ENCODE measurements around the gene ADGRA1. TPM values are rescaled to one million over a fixed set of nuclear protein-coding genes. Genes with fewer than 3 reads are reported as not detected.

Gene ADGRA1
- not detected in 2 replicates for total RNA-seq

- Mint-ChIP-seq H3K4me3 (no peak within 1 kb of the TSS), H3K4me1 (no peaks in the 10 kb centered on the region), H3K27ac (no peak within 1 kb of the TSS), H3K9me3 (no peaks in the 10 kb centered on the region), H3K36me3 (ENCODE audit: low read depth) (no peaks in the 10 kb centered on the region), H3K27me3 (peaks cover 13% of the 10 kb centered on the region)
- intact Hi-C loops (cut with micrococcal nuclease), result no loop called here
- no peak for DNase-seq
Measured at GRCh38 chr10:133087679-133088178, at the start of gene ADGRA1. ADGRA1 (plus strand) TSS chr10:133087924; CDS start chr10:133088910, 986 bp downstream.

- intact Hi-C loops (cut with micrococcal nuclease), result no loop called here
- no peak for DNase-seq
- Mint-ChIP-seq H3K36me3 (ENCODE audit: low read depth) (no peaks in the 10 kb centered on the region), H3K9me3 (no peaks in the 10 kb centered on the region), H3K4me3 (no peak overlapping the region), H3K27ac (no peak overlapping the region), H3K27me3 (no peaks in the 10 kb centered on the region), H3K4me1 (no peaks in the 10 kb centered on the region)
Measured at GRCh38 chr10:133038036-133038823, 49.5 kb upstream of the ADGRA1 start.

GRCh38 chr10:133039107-133039802 lies 48.5 kb upstream of the ADGRA1 start:
- Mint-ChIP-seq H3K27me3 (no peaks in the 10 kb centered on the region), H3K4me1 (no peaks in the 10 kb centered on the region), H3K4me3 (no peak overlapping the region), H3K9me3 (no peaks in the 10 kb centered on the region), H3K27ac (no peak overlapping the region), H3K36me3 (ENCODE audit: low read depth) (no peaks in the 10 kb centered on the region)
- DNase-seq, result no peak
- intact Hi-C loops (cut with micrococcal nuclease), result no loop called here

GRCh38 chr10:133039803-133040165 lies 47.9 kb upstream of the ADGRA1 start:
- H3K4me1 Mint-ChIP-seq, result no peaks in the 10 kb centered on the region
- H3K27me3 Mint-ChIP-seq, result no peaks in the 10 kb centered on the region
- H3K4me3 Mint-ChIP-seq, result no peak overlapping the region
- H3K36me3 Mint-ChIP-seq (ENCODE audit: low read depth), result no peaks in the 10 kb centered on the region
- intact Hi-C loops (cut with micrococcal nuclease), result no loop called here
- DNase-seq, result no peak
- H3K9me3 Mint-ChIP-seq, result no peaks in the 10 kb centered on the region
- H3K27ac Mint-ChIP-seq, result no peak overlapping the region

GRCh38 chr10:133040198-133040597 lies 47.5 kb upstream of the ADGRA1 start:
- Mint-ChIP-seq H3K4me1 (no peaks in the 10 kb centered on the region), H3K4me3 (no peak overlapping the region), H3K27me3 (no peaks in the 10 kb centered on the region), H3K36me3 (ENCODE audit: low read depth) (no peaks in the 10 kb centered on the region), H3K27ac (no peak overlapping the region), H3K9me3 (no peaks in the 10 kb centered on the region)
- intact Hi-C loops (cut with micrococcal nuclease), result no loop called here
- no peak for DNase-seq

GRCh38 chr10:133041101-133041500 lies 46.6 kb upstream of the ADGRA1 start:
- Mint-ChIP-seq H3K27ac (no peak overlapping the region), H3K27me3 (no peaks in the 10 kb centered on the region), H3K36me3 (ENCODE audit: low read depth) (no peaks in the 10 kb centered on the region), H3K4me1 (no peaks in the 10 kb centered on the region), H3K9me3 (no peaks in the 10 kb centered on the region), H3K4me3 (no peak overlapping the region)
- DNase-seq, result no peak
- intact Hi-C loops (cut with micrococcal nuclease), result no loop called here

- no peaks in the 10 kb centered on the region for H3K27me3 Mint-ChIP-seq
- intact Hi-C loops (cut with micrococcal nuclease), result no loop called here
- H3K27ac Mint-ChIP-seq, result no peak overlapping the region
- no peak overlapping the region for H3K4me3 Mint-ChIP-seq
- H3K9me3 Mint-ChIP-seq, result no peaks in the 10 kb centered on the region
- no peaks in the 10 kb centered on the region for H3K4me1 Mint-ChIP-seq
- DNase-seq, result no peak
- no peaks in the 10 kb centered on the region for H3K36me3 Mint-ChIP-seq (ENCODE audit: low read depth)
Measured at GRCh38 chr10:133042061-133042460, 45.7 kb upstream of the ADGRA1 start.

- no peak overlapping the region for H3K27ac Mint-ChIP-seq
- DNase-seq, result no peak
- intact Hi-C loops (cut with micrococcal nuclease), result no loop called here
- H3K9me3 Mint-ChIP-seq, result no peaks in the 10 kb centered on the region
- no peaks in the 10 kb centered on the region for H3K27me3 Mint-ChIP-seq
- H3K4me1 Mint-ChIP-seq, result no peaks in the 10 kb centered on the region
- H3K36me3 Mint-ChIP-seq (ENCODE audit: low read depth), result no peaks in the 10 kb centered on the region
- H3K4me3 Mint-ChIP-seq, result no peak overlapping the region
Measured at GRCh38 chr10:133042816-133043215, 44.9 kb upstream of the ADGRA1 start.

GRCh38 chr10:133043541-133044225 lies 44.0 kb upstream of the ADGRA1 start:
- H3K4me1 Mint-ChIP-seq, result no peaks in the 10 kb centered on the region
- H3K27me3 Mint-ChIP-seq, result no peaks in the 10 kb centered on the region
- intact Hi-C loops (cut with micrococcal nuclease), result no loop called here
- no peaks in the 10 kb centered on the region for H3K9me3 Mint-ChIP-seq
- no peak overlapping the region for H3K27ac Mint-ChIP-seq
- H3K36me3 Mint-ChIP-seq (ENCODE audit: low read depth), result no peaks in the 10 kb centered on the region
- no peak overlapping the region for H3K4me3 Mint-ChIP-seq
- DNase-seq, result no peak

GRCh38 chr10:133044401-133044811 lies 43.3 kb upstream of the ADGRA1 start:
- no peaks in the 10 kb centered on the region for H3K9me3 Mint-ChIP-seq
- H3K36me3 Mint-ChIP-seq (ENCODE audit: low read depth), result no peaks in the 10 kb centered on the region
- DNase-seq, result no peak
- intact Hi-C loops (cut with micrococcal nuclease), result no loop called here
- H3K27me3 Mint-ChIP-seq, result no peaks in the 10 kb centered on the region
- no peaks in the 10 kb centered on the region for H3K4me1 Mint-ChIP-seq
- no peak overlapping the region for H3K4me3 Mint-ChIP-seq
- no peak overlapping the region for H3K27ac Mint-ChIP-seq

- no peak for DNase-seq
- H3K27me3 Mint-ChIP-seq, result no peaks in the 10 kb centered on the region
- H3K36me3 Mint-ChIP-seq (ENCODE audit: low read depth), result no peaks in the 10 kb centered on the region
- H3K4me1 Mint-ChIP-seq, result no peaks in the 10 kb centered on the region
- no peak overlapping the region for H3K4me3 Mint-ChIP-seq
- H3K27ac Mint-ChIP-seq, result no peak overlapping the region
- intact Hi-C loops (cut with micrococcal nuclease), result no loop called here
- H3K9me3 Mint-ChIP-seq, result no peaks in the 10 kb centered on the region
Measured at GRCh38 chr10:133045556-133046389, 42.0 kb upstream of the ADGRA1 start.

- no peak for DNase-seq
- no peaks in the 10 kb centered on the region for H3K4me1 Mint-ChIP-seq
- H3K27ac Mint-ChIP-seq, result no peak overlapping the region
- H3K36me3 Mint-ChIP-seq (ENCODE audit: low read depth), result no peaks in the 10 kb centered on the region
- no peak overlapping the region for H3K4me3 Mint-ChIP-seq
- no peaks in the 10 kb centered on the region for H3K27me3 Mint-ChIP-seq
- no peaks in the 10 kb centered on the region for H3K9me3 Mint-ChIP-seq
- intact Hi-C loops (cut with micrococcal nuclease), result no loop called here
Measured at GRCh38 chr10:133046390-133046765, 41.3 kb upstream of the ADGRA1 start.

- H3K27ac Mint-ChIP-seq, result no peak overlapping the region
- DNase-seq, result no peak
- H3K4me1 Mint-ChIP-seq, result no peaks in the 10 kb centered on the region
- H3K9me3 Mint-ChIP-seq, result no peaks in the 10 kb centered on the region
- no peaks in the 10 kb centered on the region for H3K36me3 Mint-ChIP-seq (ENCODE audit: low read depth)
- no peak overlapping the region for H3K4me3 Mint-ChIP-seq
- intact Hi-C loops (cut with micrococcal nuclease), result no loop called here
- no peaks in the 10 kb centered on the region for H3K27me3 Mint-ChIP-seq
Measured at GRCh38 chr10:133047526-133048123, 40.1 kb upstream of the ADGRA1 start.
